ENCODE results near the gene C6orf47.

DNA sequence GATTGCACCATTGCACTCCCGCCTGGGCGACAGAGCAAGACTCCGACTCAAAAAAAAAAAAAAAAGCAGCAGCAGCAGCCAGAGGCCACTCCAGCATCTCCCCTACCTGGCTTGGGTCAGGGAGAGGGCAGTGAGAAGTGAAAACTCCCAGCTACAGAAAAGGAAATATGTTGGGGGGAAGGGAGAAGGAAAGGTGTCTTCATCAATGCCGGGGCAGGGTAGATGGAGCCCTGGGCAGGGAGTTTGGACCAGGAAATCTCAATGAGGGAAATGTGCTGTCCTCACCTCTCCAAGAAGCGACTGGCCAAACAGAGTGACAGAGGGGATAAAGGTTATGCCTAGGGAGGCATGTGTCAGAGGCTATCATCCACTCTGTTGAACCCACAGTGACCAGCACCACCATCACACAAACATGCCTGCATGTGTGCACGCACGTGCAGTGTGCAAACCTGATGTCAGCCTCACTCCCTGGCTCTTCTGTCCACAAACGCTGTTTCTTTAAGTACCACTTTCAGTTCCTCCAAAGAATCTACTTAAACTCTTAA is 46.4 kb downstream of the C6orf47 start:
- TF ChIP-seq, protein P1, sequence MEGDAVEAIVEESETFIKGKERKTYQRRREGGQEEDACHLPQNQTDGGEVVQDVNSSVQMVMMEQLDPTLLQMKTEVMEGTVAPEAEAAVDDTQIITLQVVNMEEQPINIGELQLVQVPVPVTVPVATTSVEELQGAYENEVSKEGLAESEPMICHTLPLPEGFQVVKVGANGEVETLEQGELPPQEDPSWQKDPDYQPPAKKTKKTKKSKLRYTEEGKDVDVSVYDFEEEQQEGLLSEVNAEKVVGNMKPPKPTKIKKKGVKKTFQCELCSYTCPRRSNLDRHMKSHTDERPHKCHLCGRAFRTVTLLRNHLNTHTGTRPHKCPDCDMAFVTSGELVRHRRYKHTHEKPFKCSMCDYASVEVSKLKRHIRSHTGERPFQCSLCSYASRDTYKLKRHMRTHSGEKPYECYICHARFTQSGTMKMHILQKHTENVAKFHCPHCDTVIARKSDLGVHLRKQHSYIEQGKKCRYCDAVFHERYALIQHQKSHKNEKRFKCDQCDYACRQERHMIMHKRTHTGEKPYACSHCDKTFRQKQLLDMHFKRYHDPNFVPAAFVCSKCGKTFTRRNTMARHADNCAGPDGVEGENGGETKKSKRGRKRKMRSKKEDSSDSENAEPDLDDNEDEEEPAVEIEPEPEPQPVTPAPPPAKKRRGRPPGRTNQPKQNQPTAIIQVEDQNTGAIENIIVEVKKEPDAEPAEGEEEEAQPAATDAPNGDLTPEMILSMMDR (conservative IDR thresholded peaks at IDR 0.05) = no peak
- no peak for TF ChIP-seq EZH2 (IDR thresholded peaks at IDR 0.05; ENCODE audit: low read depth)
